Suprapubic skin (tissue), 4 donors: Measurements from ENCODE around the gene HDAC1.

Experiments used
- CTCF ChIP-seq, 2 donors: fragments of 200-600 bp in 1 of 2; fragments of 450-650 bp in 1 of 2; sonication (generic) in 1 of 2; IDR thresholded peaks; one replicate each; pipeline ENCODE4 v1.5.1; 2016 to 2019; ENCODE audit warnings: antibody characterized with exemption in 2 of 2, mild to moderate bottlenecking in 1 of 2, moderate library complexity in 1 of 2
- EP300 ChIP-seq: sonication (generic); formaldehyde crosslinking; IDR thresholded peaks from one replicate; pipeline ENCODE4 v1.6.1; 2017; ENCODE audit warnings: antibody characterized with exemption
- POLR2AphosphoS5 ChIP-seq, 3 donors: sonication (generic); formaldehyde crosslinking; IDR thresholded peaks; one replicate each; pipeline ENCODE4 v1.6.1; 2017; ENCODE audit warnings: antibody characterized with exemption in 3 of 3

- no peak for TF ChIP-seq EP300
- no peak for TF ChIP-seq CTCF (IDR thresholded peaks at IDR 0.05)
- TF ChIP-seq POLR2AphosphoS5 (IDR thresholded peaks at IDR 0.05) = no peak
These were observed 80.4 kb downstream of the HDAC1 start for GRCh38 chr1:32372149-32372756.
